ENCODE results near the gene SKA2.
"Not testable (repeated sequence)": the region's sequence is repeated elsewhere in the genome, so short reads cannot be mapped to it uniquely, and the experiment has no call there.

Gene SKA2

GRCh38 chr17:59093702-59094231 is 61.2 kb downstream of the SKA2 start:
- DNase-seq: no peak

- DNase-seq: no peak
These were observed 61.8 kb downstream of the SKA2 start for GRCh38 chr17:59093145-59093701.

GRCh38 chr17:59090593-59090992 is 64.4 kb downstream of the SKA2 start:
- not testable (repeated sequence) for DNase-seq

- DNase-seq: no peak
These were observed 70.8 kb downstream of the SKA2 start for GRCh38 chr17:59084154-59084553.

- no peak for DNase-seq
These were observed 80.5 kb downstream of the SKA2 start for GRCh38 chr17:59074494-59074893.

GRCh38 chr17:59073972-59074371 is 81.0 kb downstream of the SKA2 start:
- no peak for DNase-seq

GRCh38 chr17:59069856-59070255 is 85.1 kb downstream of the SKA2 start:
- no peak for DNase-seq

- DNase-seq: no peak
These were observed 87.2 kb downstream of the SKA2 start for GRCh38 chr17:59067756-59068155.

- DNase-seq: no peak
These were observed 87.6 kb downstream of the SKA2 start for GRCh38 chr17:59067340-59067739.

- DNase-seq: no peak
These were observed 92.5 kb downstream of the SKA2 start for GRCh38 chr17:59062509-59062908.
